HFF-Myc (cell line): ENCODE data around the gene TPP2.
A peak's percentile ranks its signal among the peaks of the same experiment; 100 is the strongest.

Source experiments
- DNase-seq: peaks from one replicate; pipeline ENCODE4 v3.0.0-alpha.2; 2011; ENCODE audit warnings: low read depth; ENCODE audit errors: extremely low read depth
- H3K4me3 ChIP-seq: replicated peaks from 2 replicates; pipeline ENCODE4 v1.5.1; 2011; ENCODE audit warnings: low read depth, mild to moderate bottlenecking, control low read depth, low read length
- TF ChIP-seq, protein P1 (sequence below): IDR thresholded peaks from 2 replicates; pipeline ENCODE4 v1.5.1; 2012; ENCODE audit warnings: mild to moderate bottlenecking, low read depth, low read length, control low read depth; ENCODE audit errors: missing control alignments

Gene TPP2

DNA sequence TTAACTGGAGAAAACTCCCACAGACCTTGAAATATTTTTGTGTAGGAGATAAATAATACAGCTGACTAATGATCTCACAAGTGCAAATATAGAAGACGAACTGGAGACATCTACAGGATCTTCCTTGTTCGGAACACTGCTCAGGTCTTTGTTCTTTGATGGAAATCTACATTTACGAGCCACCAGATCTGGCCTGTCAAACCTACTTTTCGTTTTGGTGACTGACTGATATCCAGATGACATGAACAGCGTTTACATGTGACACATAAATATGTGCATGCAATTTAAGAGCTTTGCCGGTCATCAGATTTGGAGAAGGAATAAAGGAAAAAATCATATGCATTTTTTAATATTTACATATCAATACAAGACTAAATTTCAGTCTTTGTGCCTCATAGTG lies 24.5 kb upstream of the TPP2 start:
- no peak for DNase-seq
- no peak overlapping the region for H3K4me3 ChIP-seq
- TF ChIP-seq, protein P1, sequence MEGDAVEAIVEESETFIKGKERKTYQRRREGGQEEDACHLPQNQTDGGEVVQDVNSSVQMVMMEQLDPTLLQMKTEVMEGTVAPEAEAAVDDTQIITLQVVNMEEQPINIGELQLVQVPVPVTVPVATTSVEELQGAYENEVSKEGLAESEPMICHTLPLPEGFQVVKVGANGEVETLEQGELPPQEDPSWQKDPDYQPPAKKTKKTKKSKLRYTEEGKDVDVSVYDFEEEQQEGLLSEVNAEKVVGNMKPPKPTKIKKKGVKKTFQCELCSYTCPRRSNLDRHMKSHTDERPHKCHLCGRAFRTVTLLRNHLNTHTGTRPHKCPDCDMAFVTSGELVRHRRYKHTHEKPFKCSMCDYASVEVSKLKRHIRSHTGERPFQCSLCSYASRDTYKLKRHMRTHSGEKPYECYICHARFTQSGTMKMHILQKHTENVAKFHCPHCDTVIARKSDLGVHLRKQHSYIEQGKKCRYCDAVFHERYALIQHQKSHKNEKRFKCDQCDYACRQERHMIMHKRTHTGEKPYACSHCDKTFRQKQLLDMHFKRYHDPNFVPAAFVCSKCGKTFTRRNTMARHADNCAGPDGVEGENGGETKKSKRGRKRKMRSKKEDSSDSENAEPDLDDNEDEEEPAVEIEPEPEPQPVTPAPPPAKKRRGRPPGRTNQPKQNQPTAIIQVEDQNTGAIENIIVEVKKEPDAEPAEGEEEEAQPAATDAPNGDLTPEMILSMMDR, result no peak

DNA sequence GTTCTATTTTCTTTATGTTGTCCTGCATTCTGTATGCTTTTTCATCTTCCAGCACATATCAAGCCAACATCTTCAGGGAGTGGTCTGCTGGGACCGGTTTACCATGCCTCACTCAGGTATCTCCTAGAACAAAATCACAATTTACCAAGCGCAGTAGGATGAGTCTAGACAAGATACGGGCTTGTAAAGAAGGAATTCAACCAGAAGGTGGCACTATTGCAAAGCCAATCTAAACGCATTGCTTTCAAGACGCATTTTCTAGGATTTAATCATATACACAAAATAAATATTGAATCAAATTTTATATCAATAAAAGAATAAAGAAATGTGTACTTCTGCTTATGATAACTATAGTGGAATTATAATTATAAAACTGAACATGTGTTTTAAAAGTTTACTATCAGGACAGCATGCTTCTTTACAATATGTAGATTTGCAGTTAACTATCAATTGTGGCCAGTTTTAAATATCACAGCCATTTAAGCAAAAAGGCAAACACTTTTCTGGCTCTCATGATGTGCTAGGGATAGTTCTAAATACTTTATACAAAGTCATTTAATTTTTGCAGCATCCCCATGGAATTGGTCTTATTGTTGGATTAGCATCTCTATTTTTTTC lies 16.1 kb upstream of the TPP2 start:
- H3K4me3 ChIP-seq, result no peak overlapping the region
- no peak for DNase-seq
- TF ChIP-seq, protein P1, result peak; percentile 63

DNA sequence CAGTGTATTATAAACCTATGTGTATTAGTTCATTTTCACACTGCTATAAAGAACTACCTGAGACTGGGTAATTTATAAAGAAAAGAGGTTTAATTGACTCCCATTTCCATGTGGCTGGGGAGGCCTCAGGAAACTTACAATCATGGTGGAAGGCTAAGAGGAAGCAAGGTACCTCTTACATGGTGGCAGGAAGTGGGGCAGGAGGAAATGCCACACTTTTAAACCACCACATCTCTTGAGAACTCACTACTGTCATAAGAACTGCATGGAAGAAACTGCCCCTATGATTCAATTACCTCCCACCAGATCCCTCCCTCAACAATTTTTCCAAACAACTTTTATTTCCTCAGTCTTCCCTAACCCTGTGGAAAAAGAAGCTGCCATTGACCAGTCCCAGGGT lies 14.5 kb upstream of the TPP2 start:
- no peak overlapping the region for H3K4me3 ChIP-seq
- TF ChIP-seq, protein P1, result no peak
- no peak for DNase-seq

DNA sequence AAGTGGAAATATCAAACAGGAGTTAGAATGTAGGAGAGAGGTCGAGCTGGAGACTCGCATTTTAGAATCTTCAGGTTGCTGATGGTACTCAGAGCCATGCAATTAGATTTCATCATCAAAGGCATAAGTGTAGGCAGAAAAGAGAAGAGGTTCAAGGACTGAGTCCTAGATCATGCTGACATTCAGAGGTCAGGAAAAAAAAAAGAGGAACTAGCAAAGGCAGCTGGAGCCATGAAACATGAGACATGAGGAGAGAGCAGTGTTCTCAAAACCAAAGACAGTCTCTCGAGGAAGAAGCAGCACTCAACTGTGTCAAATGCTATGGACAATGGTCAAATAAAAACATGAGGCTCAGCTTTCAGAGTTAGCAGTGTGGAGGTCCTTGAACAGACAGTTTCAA lies 12.4 kb upstream of the TPP2 start:
- DNase-seq, result no peak
- TF ChIP-seq, protein P1, result no peak
- H3K4me3 ChIP-seq, result no peak overlapping the region

DNA sequence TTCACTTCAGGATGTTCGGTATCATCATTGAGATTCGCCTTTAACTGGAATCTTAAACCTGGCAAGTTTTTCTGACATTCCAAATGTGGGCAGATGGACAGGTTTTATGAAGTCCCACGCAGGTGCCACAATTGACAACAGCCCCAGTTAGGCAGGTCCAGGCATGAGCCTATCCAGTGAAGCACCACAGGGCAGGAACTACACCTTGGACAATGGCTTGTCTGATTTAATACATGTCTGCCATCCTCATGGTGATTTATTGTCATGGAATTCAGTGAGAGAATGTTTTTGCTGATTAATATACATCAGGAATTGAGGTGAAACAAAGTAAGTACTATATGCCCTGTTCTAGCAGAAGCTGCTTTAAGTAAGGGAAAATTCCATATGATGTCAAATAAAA lies 10.2 kb upstream of the TPP2 start:
- TF ChIP-seq, protein P1, result no peak

DNA sequence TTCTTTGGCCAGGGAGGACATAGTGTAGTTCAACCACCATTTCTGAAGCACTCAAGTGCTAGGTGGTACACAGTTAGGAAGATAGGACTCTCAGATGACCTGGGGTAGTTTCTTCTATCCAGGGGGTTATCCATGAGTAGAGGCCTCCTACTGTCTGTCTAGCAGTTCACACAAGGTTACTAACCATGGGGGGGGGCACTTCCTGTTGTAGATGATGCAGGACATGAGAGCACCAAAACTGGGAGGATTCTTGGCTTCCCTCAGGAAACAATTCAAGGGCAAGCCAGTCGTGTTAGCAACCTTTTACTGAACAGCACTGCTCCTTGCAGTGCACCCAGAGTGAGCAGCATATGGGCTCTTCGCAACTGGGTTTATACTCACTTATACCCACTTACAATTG lies 8.9 kb upstream of the TPP2 start:
- DNase-seq, result no peak
- TF ChIP-seq, protein P1, result no peak
- no peak overlapping the region for H3K4me3 ChIP-seq

More for the DNA sequence above, 10.2 kb upstream of the TPP2 start:
- no peak overlapping the region for H3K4me3 ChIP-seq
- no peak for DNase-seq

DNA sequence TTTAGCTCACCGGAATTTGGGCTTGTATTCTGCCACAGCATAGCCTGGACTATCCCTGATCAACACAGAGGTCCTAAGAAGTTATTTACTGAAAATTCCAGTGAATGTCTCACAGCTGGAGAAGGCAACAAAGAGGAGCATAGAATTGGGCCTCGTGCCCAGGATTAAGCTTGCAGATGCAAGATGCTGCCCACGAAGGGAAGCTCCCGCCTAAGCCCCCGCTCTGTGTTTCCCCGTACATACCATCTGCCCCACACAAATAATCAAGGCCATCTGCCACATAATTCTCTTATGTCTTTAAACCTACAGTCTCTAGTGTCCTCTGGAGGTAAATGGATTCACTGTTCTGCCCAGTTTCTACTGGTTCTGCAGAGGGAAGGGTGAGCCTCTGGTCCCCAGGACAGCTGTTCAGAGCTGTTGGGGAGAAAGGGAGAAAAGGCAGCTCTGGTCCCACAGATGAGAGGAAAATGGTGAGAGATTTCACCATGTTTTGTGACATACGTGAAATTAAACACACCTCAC lies 7.4 kb upstream of the TPP2 start:
- no peak for DNase-seq
- TF ChIP-seq, protein P1, result no peak
- H3K4me3 ChIP-seq, result no peak overlapping the region
